Stimulated activated CD8-positive, alpha-beta memory T cell treated with anti-CD3 and anti-CD28 coated beads, Interleukin-2, amount 100 ng/mL, for 48 hours (primary cell): Measurements from ENCODE around the gene AOPEP.

Source experiments
- DNase-seq, 2 donors: peaks; one replicate each; pipeline ENCODE4 v3.0.0-alpha.2; 2020; ENCODE audit warnings: low read depth in 2 of 2

AOPEP gene

DNA sequence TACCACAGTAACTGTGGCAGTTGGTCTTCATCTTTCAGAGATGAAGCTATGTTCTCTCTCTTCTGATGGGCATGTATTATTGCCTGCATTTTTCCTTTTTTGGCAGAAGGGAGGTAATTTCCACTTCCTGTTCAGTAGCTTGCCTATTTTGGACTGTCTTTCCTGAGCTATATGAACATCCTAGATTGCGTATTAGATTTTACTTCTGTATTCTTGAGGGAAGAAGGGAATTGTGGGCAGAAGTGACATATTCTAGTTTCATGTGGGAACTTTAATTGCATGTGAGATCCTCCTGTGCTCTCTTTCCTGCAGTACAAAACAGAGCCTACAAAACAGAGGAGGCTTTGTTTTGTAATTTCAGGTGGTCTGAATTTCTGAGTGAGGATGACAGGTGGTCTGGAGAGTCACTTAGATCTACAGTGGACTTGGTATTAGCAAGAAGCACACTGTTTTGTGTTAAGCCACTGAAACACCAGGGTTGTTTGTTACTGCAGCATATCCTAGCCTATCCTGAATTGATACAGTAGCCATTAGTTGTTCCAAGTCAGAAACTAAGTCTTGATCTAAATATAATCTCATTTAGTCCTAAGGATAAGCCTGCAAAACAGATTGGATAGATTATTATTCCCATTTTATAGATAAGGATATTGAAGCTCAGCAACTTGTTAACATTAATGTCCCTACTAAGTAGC, 68.1 kb downstream of the AOPEP start:
- DNase-seq: no peak

DNA sequence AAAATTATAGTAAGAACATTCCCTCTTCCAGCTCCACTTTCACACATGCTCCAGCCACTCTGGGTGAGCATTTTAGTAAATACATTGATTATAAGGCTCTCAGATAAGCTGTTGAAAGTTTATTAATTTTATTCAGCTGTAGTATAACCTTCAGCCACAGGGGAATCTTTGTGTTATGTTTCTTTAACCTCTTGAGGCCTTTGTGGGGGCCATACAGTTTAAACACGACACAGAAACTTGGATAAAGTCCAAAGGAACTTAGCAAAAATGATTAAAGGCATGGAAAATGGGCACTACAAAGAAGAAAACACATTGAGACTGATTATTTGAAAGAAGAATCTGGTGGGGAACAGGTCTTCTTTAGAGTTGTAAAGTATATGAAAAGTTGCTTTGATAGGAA, 70.2 kb downstream of the AOPEP start:
- DNase-seq: no peak

DNA sequence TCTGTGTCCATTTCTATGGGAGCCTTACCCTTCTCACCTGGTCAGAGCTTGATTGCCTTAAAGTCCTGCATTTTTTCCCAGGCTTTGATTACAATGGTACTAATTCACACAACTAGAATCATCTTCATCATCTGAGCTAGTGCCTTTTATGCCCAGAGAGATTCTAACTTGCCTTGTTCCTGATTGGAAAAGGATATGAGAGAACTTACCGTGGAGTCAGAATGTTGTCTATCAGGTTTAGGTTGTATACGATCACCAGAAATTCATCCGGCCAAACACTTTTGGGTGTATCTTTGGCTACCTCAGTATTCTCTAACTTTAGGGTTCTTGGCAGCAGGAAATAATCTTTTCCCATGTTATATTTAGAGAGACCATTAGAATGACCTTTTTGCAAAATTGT, 71.7 kb downstream of the AOPEP start:
- DNase-seq: no peak

DNA sequence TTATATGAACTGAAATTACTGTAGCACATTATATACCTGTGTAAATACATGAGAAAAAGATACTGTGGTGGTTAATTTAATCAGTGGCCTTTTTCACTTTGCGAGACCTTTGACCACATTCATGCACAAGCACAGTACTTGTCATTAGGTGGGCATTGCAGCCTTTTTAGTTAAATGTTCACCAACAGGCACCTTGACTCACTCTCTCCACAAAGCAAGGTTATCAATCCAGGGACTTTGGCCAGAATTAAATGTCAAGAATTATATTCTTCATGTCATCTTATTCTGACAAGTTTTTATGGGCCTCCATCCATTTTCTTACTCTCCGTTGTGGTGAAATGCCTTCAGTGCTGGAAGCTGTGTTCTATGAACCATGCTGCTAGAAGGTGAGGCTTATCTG, 72.2 kb downstream of the AOPEP start:
- no peak for DNase-seq

GRCh38 chr9:94799578-94800264, 73.2 kb downstream of the AOPEP start:
- DNase-seq: no peak

DNA sequence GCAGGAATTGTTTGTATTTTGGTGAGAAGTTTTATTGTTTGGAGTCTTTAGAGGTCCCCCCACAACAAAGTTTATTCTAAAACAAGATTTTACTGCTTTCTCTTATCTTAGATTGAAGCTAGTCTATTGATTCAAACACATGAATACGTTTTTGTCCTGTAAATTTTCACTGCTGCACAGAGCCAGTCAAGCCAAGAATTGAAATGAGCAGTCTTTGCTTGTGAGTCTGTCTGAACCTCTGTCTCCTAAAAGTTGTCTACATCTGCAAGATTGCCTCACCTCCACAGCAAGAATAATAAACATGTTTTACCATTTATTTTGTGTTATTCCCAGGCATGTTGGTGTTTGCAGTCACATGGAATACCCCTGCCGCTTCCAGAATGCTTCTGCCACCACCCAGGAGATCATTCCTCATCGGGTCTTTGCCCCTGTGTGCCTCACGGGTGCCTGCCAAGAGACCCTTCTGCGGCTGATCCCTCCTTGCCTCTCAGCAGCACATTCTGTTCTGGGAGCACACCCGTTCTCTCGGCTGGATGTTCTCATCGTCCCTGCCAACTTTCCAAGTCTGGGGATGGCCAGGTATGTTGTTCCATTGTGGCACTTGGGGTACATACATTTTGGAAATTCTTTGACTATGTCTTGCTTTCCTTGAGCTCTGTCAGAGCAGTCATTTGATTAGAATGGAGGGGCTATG, 74.1 kb downstream of the AOPEP start:
- no peak for DNase-seq

DNA sequence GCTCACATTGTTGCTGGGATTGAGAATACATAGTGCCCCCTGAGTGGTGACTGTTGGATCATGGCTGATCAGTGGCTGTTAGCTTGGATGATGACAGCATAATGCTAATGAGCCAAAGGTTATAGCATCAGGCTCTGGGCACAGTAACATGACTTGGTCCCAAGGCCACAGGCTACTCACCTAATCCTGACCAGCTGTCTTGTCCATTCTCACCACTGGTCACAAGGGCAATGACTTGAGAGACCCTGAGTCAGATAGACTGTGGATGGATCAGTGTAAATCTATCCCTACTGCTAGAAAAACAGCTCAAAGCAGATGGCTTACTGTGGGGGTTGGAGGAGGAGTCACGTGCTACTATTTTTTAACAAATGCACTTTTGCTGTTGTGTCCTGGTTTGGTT, 74.7 kb downstream of the AOPEP start:
- DNase-seq: no peak

DNA sequence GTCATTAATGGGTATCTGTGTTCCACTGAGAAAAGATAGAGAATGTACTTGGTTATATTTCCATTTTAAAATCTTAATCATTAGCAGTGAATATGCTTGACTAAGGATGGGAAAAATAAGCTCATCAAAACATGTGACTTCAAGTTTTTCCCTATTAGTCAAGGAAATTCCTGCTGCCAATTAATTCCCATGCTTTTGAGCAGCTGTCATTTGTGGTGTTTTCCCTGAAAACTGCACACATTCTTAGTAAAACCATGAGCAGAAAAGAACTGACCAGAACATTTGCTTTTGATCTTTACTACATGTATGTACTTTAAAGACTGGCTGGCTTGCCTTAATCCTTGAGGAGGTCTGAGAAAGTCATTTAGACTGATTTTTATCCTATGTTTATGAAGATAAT, 75.2 kb downstream of the AOPEP start:
- DNase-seq: no peak

GRCh38 chr9:94802251-94802650, 75.8 kb downstream of the AOPEP start:
- no peak for DNase-seq

- DNase-seq: peak in 1 of 2 donors; percentile 20
Observed at GRCh38 chr9:94802793-94803192, 76.3 kb downstream of the AOPEP start.

DNA sequence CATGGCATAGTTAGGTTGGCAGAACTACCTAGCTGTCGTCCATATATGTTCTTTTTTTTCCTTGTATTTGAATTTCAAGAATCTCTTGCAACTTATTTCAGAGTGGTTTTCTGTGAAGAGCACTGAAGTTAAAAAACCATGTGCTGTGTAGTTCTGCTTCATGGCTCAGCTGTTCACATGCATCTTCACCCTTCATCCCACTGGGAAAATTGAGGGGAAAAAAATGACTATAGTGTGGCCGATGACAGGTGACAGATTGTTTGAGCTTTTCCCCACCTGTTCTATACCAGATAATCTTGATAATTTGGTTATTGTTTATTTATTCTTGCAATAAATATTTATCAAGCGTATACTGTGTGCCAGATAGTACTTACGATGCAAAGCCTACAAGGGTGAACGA, 77.8 kb downstream of the AOPEP start:
- DNase-seq: no peak

DNA sequence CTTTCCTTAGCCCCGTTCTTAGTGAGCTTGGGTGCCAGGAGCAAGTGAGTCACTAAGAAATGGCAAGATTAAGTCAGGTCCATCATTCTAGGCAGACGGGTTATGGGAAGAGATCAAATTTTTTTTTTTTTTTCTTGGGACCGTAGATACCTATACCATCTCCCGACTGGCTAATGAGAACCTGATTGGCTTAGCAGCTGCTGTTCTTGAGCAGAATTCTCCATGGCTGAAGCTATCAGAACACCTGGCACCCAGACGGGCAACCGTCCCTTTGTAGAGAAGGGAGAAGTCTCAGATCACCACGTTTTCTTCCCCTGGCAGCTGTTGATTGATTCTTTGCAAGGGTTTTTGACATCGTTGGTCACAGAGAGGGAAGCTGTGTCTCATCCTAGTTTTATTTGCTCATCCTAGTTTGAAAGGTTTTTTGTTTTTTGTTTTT, 78.6 kb downstream of the AOPEP start:
- DNase-seq: no peak

DNA sequence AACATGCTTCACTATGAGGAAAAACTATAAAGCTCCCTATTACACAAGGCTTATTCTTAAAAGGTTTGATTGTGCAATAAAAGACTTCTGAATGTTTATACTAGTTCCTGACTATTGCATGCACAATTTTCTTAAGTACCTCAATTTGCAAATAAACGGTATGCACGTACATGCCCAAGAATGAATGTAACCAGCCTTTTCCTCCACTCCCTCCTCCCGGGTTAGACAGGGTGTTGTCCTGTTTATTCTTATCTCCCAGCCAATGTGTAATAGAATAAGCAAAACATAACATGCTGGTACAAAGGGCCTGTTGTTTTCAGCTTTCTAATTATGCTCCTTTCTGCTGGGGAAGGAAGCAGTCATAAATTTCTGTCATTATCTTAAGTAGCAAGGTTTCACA, 79.1 kb downstream of the AOPEP start:
- no peak for DNase-seq

GRCh38 chr9:94806307-94806893, 79.9 kb downstream of the AOPEP start:
- no peak for DNase-seq

GRCh38 chr9:94807556-94807955, 81.1 kb downstream of the AOPEP start:
- no peak for DNase-seq

DNA sequence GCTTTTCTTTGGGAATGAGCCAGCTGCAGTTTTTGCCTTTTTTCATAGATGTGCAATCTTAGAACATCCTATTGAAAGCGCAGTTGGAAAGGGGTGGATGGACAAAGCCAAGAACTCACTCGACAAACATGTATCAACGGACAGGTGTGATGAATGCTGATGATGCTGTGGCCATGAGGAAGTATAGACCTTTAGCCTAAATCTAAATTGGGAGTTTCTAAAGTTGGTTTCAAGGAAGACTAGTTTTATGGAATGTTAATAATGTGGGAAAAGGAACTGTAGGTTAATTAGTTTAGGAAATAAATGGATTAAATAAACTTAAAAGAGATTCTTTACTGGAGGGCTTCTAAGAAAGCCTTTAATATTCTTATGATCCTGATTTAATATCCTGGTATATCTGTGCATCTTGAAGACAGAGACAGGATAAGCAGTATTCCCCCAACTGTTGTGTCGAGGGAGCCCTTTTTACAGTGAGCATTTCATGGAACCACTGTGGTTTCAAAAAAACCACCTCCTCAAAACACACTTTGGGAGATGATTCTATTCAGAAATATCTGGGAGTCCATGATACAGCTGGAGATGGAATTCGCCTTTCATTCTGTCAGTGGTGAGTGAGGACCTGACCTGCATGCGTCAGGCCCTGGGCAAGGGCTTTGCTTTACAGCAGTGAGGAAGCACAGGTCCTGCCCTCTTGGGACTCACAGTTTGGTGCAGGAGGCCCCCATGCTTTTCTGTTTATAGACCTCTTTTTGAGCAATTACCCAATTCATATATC, 82.6 kb downstream of the AOPEP start:
- DNase-seq: no peak

DNA sequence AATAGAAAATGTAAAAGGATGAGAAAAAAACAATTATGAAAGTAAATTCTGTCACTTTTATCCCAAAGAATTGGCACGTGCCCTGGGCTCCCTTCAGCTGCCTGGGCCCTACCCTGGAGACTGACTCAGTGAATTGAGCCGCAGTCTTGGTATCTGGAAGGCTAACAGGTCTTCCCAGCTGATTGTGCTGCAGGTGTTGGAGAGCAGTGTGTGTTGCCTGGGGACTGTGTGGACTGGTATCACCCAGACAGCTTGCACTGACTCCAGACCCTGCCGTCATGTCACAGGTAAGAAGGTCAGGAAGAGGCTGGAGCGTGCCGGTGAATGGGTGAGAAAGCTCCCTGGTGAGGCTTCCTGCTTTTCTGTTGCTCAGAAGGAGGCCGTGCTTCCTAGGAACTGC, 83.3 kb downstream of the AOPEP start:
- DNase-seq: no peak

- DNase-seq: no peak
Observed at GRCh38 chr9:94811074-94811473, 84.6 kb downstream of the AOPEP start.

DNA sequence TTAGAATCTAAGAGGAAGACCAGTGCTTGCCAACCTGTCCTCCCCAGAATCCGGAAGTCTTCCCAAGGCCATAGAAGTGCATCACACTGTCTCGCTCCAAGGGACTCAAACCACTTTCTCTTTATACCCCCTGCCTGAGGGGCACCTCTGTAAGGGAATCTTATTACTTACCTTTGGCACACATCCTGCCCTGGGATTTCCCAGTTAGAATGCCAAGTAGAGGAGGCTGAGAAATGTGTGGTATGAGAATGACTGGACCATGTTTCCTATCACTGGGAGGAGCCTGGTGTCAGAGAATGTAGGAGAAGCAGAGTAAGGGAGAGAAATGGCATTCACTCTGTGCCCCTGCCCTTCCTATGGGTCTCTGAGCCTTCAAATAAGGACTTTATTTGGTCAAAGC, 85.8 kb downstream of the AOPEP start:
- DNase-seq: no peak

GRCh38 chr9:94813379-94813778, 86.9 kb downstream of the AOPEP start:
- DNase-seq: no peak

DNA sequence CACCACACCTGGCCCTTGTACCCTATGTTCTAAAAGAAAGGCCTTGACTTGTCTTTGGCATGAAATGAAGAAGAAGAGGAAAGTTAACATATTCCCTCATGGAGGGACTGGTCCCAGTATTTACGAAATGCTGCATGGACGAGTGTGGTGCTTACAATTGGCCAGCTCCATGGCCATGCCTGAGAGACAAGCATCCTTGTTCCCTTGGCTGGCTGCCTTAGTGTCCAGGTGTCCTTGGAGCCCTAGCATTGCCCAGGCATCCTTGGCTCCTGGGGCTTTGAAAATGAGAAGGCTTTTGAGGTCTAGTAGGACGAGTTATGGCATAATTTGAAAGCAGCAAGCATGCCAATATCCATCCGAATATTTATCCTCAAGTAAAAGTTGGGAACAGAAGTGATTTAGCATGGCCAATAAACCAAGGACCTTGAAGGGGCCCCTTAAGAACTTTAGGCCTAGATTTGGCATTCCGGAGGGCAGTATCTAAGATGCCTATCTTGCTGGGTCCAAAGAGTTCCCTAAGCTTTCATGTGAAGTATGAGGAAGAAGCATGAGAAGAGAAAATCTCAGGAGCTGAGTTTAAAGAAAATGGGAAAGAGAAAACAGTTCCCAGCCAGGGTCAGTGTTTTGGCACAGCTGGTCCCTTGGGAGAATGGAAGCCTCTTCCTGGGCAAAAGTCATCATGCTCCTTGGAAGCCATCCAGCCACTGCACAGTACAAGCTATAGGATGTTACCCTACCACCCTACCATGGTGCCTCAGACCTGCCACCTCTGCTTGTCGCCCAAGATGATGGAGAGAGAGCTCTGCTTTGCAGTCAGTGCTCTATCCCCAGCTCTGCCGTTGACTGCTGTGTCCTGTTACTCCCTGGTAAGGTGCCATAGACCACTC, 91.0 kb downstream of the AOPEP start:
- DNase-seq: no peak
